B cell (primary cell): ENCODE data around the gene NFATC2. TPM values are rescaled to one million over a fixed set of nuclear protein-coding genes. Genes with fewer than 3 reads are reported as not detected.

Experiments
- ATAC-seq: fragments of 200-7000 bp; cut with Tn5 transposase; one replicate; pipeline ENCODE4 v1.10.0; 2021; ENCODE audit warnings: low read depth, mild to moderate bottlenecking, moderate number of reproducible peaks, moderate library complexity
- CTCF ChIA-PET: fragments of 350-600 bp; sonication (Branson Sonifier 250); formaldehyde crosslinking; loops from one replicate; lab custom pipeline; 2021; ENCODE audit warnings: antibody characterized with exemption, inconsistent platforms; lab: Charles Lee
- POLR2A ChIA-PET: fragments of 350-600 bp; sonication (Branson Sonifier 250); formaldehyde crosslinking; loops from one replicate; lab custom pipeline; 2021; ENCODE audit warnings: antibody characterized with exemption; lab: Charles Lee
- DNase-seq: peaks from one replicate; pipeline ENCODE4 v3.0.0; 2013
- H2AFZ ChIP-seq: 2 replicates; pipeline ENCODE4 v1.6.1; 2012; ENCODE audit warnings: mild to moderate bottlenecking, low read depth, low read length; ENCODE audit not compliant: insufficient read depth, poor library complexity, severe bottlenecking
- H3K27ac ChIP-seq, 2 donors: 1 replicate in 1 of 2; 2 replicates in 1 of 2; pipeline ENCODE4 v1.5.1; 2012 to 2013; ENCODE audit warnings: low read length in 2 of 2, mild to moderate bottlenecking in 2 of 2, moderate library complexity in 1 of 2
- H3K27me3 ChIP-seq, 4 experiments: fragments of 200-600 bp in 1 of 4; sonication (generic) in 1 of 4; replicated peaks in 1 of 4; 1 replicate in 2 of 4; 2 replicates in 2 of 4; pipeline versions ENCODE4 v1.6.1 to v1.7.0; 2013 to 2016; ENCODE audit warnings: low read length in 3 of 4, mild to moderate bottlenecking in 2 of 4, mixed read lengths in 1 of 4, moderate library complexity in 1 of 4; ENCODE audit not compliant: insufficient read depth in 4 of 4, control insufficient read depth in 3 of 4; ENCODE audit errors: control extremely low read depth in 1 of 4
- H3K36me3 ChIP-seq, 2 experiments: replicated peaks in 1 of 2; 1 replicate in 1 of 2; 2 replicates in 1 of 2; pipeline versions ENCODE4 v1.6.1 to v1.7.1; 2013; ENCODE audit warnings: low read length in 1 of 2; ENCODE audit not compliant: insufficient read depth in 2 of 2, control insufficient read depth in 1 of 2; ENCODE audit errors: control extremely low read depth in 1 of 2, extremely low read depth in 1 of 2
- H3K4me1 ChIP-seq, 2 donors: fragments of 200-600 bp in 1 of 2; sonication (generic) in 1 of 2; 1 replicate in 1 of 2; 2 replicates in 1 of 2; pipeline versions ENCODE4 v1.5.1 to v1.6.1; 2013 to 2017; ENCODE audit warnings: low read length in 2 of 2; ENCODE audit not compliant: control insufficient read depth in 2 of 2, insufficient read depth in 2 of 2
- H3K4me2 ChIP-seq: replicated peaks from 2 replicates; pipeline ENCODE3; 2012; ENCODE audit warnings: mild to moderate bottlenecking, low read depth, low read length; ENCODE audit not compliant: poor library complexity, severe bottlenecking
- H3K4me3 ChIP-seq, 5 experiments: fragments of 200-600 bp in 1 of 5; sonication (generic) in 1 of 5; 1 replicate in 3 of 5; 2 replicates in 2 of 5; pipeline versions ENCODE4 v1.5.1 to v1.7.0; 2011 to 2016; ENCODE audit warnings: low read length in 4 of 5, mild to moderate bottlenecking in 4 of 5, low read depth in 2 of 5, control low read depth in 1 of 5, moderate library complexity in 1 of 5; ENCODE audit not compliant: insufficient read depth in 1 of 5; ENCODE audit errors: control extremely low read depth in 1 of 5, extremely low read depth in 1 of 5
- H3K79me2 ChIP-seq: fragments of 200-600 bp; sonication (generic); one replicate; pipeline ENCODE4 v1.6.0; 2016; ENCODE audit warnings: low read length; ENCODE audit not compliant: control insufficient read depth, insufficient read depth
- H3K9ac ChIP-seq: fragments of 200-600 bp; sonication (generic); 2 replicates; pipeline ENCODE4 v1.6.1; 2017; ENCODE audit warnings: mild to moderate bottlenecking, low read length, moderate library complexity
- H3K9me3 ChIP-seq, 3 donors: one replicate each; pipeline versions ENCODE4 v1.6.1 to v1.7.1; 2013; ENCODE audit warnings: low read length in 2 of 3; ENCODE audit not compliant: control insufficient read depth in 2 of 3, insufficient read depth in 1 of 3; ENCODE audit errors: control extremely low read depth in 1 of 3
- H4K20me1 ChIP-seq: 2 replicates; pipeline ENCODE4 v1.6.0; 2012; ENCODE audit warnings: mild to moderate bottlenecking, low read length; ENCODE audit not compliant: insufficient read depth, control insufficient read depth, poor library complexity, severe bottlenecking
- H3K27ac Mint-ChIP-seq: one replicate; pipeline ENCODE4 v1.8.0; 2021; ENCODE audit warnings: mixed read lengths
- H3K27me3 Mint-ChIP-seq: one replicate; pipeline ENCODE4 v1.8.0; 2021; ENCODE audit warnings: mixed read lengths
- H3K4me1 Mint-ChIP-seq: one replicate; pipeline ENCODE4 v1.8.0; 2021; ENCODE audit warnings: mixed read lengths
- H3K4me3 Mint-ChIP-seq: one replicate; pipeline ENCODE4 v1.8.0; 2021; ENCODE audit warnings: mixed read lengths
- H3K9me3 Mint-ChIP-seq: one replicate; pipeline ENCODE4 v1.8.0; 2022; ENCODE audit warnings: mixed read lengths; ENCODE audit not compliant: insufficient read depth
- CTCF ChIP-seq: fragments of 200-600 bp; IDR thresholded peaks from one replicate; pipeline ENCODE4 v1.8.0; 2022; ENCODE audit warnings: antibody characterized with exemption, mild to moderate bottlenecking
- EZH2 ChIP-seq: IDR thresholded peaks from 2 replicates; pipeline ENCODE4 v1.6.1; 2012; ENCODE audit warnings: borderline replicate concordance, low read depth, mild to moderate bottlenecking, moderate library complexity, low read length; ENCODE audit not compliant: insufficient read depth, poor library complexity, severe bottlenecking
- WGBS: methylation state at CpG from one replicate; pipeline ENCODE4 v1.1.5; 2013; ENCODE audit warnings: missing lambda C conversion rate; ENCODE audit not compliant: insufficient coverage; 5-methylcytosine and 5-hydroxymethylcytosine counted together
- intact Hi-C: fragments of 100-400 bp; cut with micrococcal nuclease; formaldehyde crosslinking; loops from one replicate; pipeline ENCODE4 v1.10.0; 2022
- polyA plus RNA-seq: library from polyadenylated mRNA; depleted of rRNA; stranded (reverse); fragments of >200 nt; gene quantifications from 2 replicates; pipeline ENCODE4 v1.2.3, GENCODE V29; 2012
- total RNA-seq, 2 donors: library from RNA; stranded (reverse); fragments of 120-200 nt in 1 of 2; gene quantifications; 1 replicate in 1 of 2; 2 replicates in 1 of 2; pipeline versions ENCODE4 v1.2.3 to v1.2.4, GENCODE V29; 2013 to 2022

The NFATC2 gene
- total and polyA plus RNA-seq, 2 donors (not counting 1 experiment from before 2014, with no cell fraction given): 10.1 to 38.0 TPM

GRCh38 chr20:51494241-51495110, 48.0 kb downstream of the NFATC2 start:
- Histone ChIP-seq H4K20me1 (peaks cover 35% of the 10 kb centered on the region), H3K4me2 (peak overlapping the region; percentile 83), H3K4me3 (no peak overlapping the region), H3K9ac (peak overlapping the region; percentile 16), H3K36me3 (peaks cover 0 to 45% of the 10 kb centered on the region in 2 experiments), H3K27me3 (no peaks in the 10 kb centered on the region), H3K27ac (peak overlapping the region; percentile 42 to 46), H3K9me3 (peaks cover 0 to 9% (median 0%) of the 10 kb centered on the region in 3 donors), H2AFZ (peak overlapping the region; percentile 12), H3K79me2 (peaks cover 84% of the 10 kb centered on the region), H3K4me1 (peaks cover 80 to 86% of the 10 kb centered on the region in 2 donors)
- H3K4me1 Mint-ChIP-seq: peaks cover 79% of the 10 kb centered on the region
- ATAC-seq (no peak), DNase-seq (peak; percentile 37)
- H3K9me3 Mint-ChIP-seq: no peaks in the 10 kb centered on the region
- no peak for TF ChIP-seq EZH2
- no peak for TF ChIP-seq CTCF
- intact Hi-C loops: loop anchor here (2.0 to 10.0 kb wide), 3 partner anchors 14 to 100 kb away; no protein-coding TSS in a partner anchor
- ChIA-PET CTCF (interaction anchor here (1.4 kb wide), 1 partner anchor 47 kb away, joined by 3 read pairs; no protein-coding TSS in a partner anchor), POLR2A (no interaction called here)
- H3K4me3 Mint-ChIP-seq: peak overlapping the region; percentile 62
- no peaks in the 10 kb centered on the region for H3K27me3 Mint-ChIP-seq
- 43% methylated on average over 15 of the region's 16 CpGs for WGBS
- peak overlapping the region; percentile 79 for H3K27ac Mint-ChIP-seq
